Measurements from ENCODE around the gene SPATA31D3.
"Not testable (repeated sequence)": the region's sequence is repeated elsewhere in the genome, so short reads cannot be mapped to it uniquely, and the experiment has no call there.

Gene SPATA31D3

DNA sequence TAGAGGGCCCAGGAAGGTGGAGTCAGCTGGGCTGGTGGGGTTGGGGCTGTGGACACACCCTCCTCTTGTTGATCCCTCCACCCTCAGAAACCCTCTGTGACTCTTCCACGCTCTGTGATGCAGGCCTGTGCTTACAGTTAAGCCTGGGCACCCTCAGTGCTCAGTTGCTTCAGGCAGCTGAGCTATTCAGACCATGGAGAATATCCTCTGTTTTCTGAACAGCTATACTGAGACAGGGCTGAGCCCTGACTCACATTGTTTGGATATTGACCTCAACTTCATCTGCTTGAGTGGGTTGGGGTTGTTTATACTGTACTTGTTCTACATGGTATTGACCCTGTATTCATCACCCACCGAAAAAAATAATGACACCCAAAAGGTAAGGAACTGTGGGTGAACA, at the start of gene SPATA31D3:
Gene SPATA31D3 (plus strand): TSS at position 108 of the 400 bp plus-strand sequence. CDS start 86 bp downstream, at position 194.
- not testable (repeated sequence) for DNase-seq (ENCODE audit: low read depth)

- DNase-seq (ENCODE audit: low read depth): no peak
Measured at GRCh38 chr9:81893929-81894328, 49.4 kb upstream of the SPATA31D3 start.

- no peak for DNase-seq (ENCODE audit: low read depth)
Measured at GRCh38 chr9:81894891-81895290, 48.4 kb upstream of the SPATA31D3 start.

GRCh38 chr9:81896070-81896469, 47.2 kb upstream of the SPATA31D3 start:
- DNase-seq (ENCODE audit: low read depth): no peak

DNA sequence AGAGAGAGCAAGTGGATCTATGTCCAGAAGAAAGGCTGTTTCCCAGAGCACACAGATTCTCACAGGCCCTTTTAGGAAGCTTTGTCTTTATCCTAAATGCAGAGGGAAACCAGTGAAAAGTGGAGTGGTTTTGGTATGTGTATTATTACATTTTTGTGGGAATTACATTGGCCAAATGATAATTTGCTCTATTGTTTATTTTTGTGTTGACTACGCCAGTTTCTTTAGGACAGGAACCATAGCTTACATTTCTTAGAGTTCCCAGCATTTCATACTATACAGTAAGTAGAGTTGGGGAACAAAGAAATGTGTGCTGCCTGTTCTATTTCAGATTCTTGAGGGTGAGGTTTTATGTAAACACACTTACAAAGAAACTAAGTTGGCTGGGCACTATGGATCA, 44.4 kb upstream of the SPATA31D3 start:
- DNase-seq (ENCODE audit: low read depth): no peak

DNA sequence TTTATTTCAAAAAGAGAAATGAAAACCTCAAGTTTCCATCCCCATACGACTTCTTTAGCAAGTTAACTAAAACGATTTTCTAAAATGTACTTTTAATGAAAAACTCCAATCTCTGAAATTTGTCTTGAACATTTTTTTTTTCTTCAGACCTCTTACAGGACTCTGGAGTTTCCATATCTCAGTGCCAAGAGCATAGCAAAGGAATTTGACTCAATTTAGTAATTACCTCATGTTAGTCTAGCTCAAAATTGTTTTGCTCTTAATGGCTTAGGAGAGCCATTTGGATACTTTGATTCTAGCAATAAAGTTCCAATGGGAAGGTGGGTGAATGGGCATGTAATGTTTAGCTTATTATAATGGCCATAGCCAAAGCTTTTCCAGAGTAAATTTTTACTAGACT, 41.1 kb upstream of the SPATA31D3 start:
- no peak for DNase-seq (ENCODE audit: low read depth)

- no peak for DNase-seq (ENCODE audit: low read depth)
Measured at GRCh38 chr9:81902626-81903025, 40.7 kb upstream of the SPATA31D3 start.

- DNase-seq (ENCODE audit: low read depth): no peak
Measured at GRCh38 chr9:81906671-81907070, 36.6 kb upstream of the SPATA31D3 start.

DNA sequence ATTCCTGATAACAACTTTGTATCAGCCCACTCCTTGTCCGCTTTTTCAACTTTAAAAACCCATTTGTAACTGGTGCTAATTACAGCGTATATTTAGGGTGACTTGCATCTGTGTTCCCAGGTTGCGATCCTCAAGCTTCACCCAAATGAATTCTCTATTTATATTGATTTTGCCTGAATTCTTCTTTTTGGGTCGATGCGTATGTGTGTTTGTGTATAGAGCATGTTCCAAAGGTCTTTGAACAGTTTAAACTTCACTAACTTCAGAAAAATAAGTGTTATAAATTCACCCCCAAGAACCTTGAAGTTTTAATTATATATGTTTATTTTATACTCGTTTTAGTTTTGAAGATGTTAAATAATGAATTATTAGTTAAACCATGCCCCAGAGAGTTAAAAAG, 31.2 kb upstream of the SPATA31D3 start:
- DNase-seq (ENCODE audit: low read depth): no peak

- no peak for DNase-seq (ENCODE audit: low read depth)
Measured at GRCh38 chr9:81915801-81916505, 27.3 kb upstream of the SPATA31D3 start.

- not testable (repeated sequence) for DNase-seq (ENCODE audit: low read depth)
Measured at GRCh38 chr9:81918507-81918906, 24.8 kb upstream of the SPATA31D3 start.

DNA sequence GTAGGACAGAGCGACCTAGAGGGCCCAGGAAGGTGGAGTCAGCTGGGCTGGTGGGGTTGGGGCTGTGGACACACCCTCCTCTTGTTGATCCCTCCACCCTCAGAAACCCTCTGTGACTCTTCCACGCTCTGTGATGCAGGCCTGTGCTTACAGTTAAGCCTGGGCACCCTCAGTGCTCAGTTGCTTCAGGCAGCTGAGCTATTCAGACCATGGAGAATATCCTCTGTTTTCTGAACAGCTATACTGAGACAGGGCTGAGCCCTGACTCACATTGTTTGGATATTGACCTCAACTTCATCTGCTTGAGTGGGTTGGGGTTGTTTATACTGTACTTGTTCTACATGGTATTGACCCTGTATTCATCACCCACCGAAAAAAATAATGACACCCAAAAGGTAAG, 15.0 kb upstream of the SPATA31D3 start, which contains the start of gene SPATA31D4:
Gene SPATA31D4 (plus strand): TSS at position 124 of the 400 bp plus-strand sequence. CDS start 86 bp downstream, at position 210.
- DNase-seq (ENCODE audit: low read depth): not testable (repeated sequence)

DNA sequence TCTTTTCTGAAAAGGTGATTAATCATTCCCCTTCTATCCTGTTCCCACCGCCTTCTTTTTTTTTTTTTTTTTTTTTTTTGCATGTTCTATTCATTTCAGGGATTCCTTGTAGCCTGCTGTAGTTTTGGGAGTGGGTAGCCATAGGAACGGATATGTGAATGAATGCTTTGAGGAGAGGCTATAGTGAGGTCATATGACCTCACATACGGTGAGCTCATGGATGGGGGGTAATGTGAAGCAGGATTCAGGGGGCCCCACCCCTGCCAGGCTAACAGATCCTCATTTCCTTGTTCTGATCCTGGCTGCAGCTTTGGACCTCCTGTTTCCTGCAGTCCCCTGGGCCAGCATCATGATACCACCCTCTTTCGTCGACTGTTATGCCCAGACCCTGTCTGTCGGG, 13.2 kb upstream of the SPATA31D3 start:
- DNase-seq (ENCODE audit: low read depth): not testable (repeated sequence)

- DNase-seq (ENCODE audit: low read depth): not testable (repeated sequence)
Measured at GRCh38 chr9:81933547-81933946, 9.8 kb upstream of the SPATA31D3 start.

- not testable (repeated sequence) for DNase-seq (ENCODE audit: low read depth)
Measured at GRCh38 chr9:81948650-81949049, 5.3 kb downstream of the SPATA31D3 start.

DNA sequence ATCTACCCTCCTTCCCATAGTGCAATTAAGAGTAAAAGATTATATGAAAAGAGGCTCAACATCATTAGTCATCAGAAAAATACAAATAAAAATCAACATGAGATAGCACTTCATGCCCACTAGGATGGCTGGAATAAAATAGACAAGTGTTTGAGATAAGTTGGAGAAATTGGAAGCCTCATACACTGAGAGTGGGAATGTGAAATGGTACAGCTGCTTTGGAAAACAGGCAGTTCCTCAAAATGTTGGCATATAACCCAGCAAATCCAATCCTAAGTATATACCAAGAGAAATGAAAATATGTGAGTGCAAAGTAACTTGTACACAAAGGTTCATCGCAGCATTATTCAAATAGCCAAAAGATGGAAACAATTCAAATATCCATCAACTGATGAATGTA, 9.8 kb downstream of the SPATA31D3 start:
- no peak for DNase-seq (ENCODE audit: low read depth)

GRCh38 chr9:81955625-81956024, 12.3 kb downstream of the SPATA31D3 start:
- DNase-seq (ENCODE audit: low read depth): no peak

DNA sequence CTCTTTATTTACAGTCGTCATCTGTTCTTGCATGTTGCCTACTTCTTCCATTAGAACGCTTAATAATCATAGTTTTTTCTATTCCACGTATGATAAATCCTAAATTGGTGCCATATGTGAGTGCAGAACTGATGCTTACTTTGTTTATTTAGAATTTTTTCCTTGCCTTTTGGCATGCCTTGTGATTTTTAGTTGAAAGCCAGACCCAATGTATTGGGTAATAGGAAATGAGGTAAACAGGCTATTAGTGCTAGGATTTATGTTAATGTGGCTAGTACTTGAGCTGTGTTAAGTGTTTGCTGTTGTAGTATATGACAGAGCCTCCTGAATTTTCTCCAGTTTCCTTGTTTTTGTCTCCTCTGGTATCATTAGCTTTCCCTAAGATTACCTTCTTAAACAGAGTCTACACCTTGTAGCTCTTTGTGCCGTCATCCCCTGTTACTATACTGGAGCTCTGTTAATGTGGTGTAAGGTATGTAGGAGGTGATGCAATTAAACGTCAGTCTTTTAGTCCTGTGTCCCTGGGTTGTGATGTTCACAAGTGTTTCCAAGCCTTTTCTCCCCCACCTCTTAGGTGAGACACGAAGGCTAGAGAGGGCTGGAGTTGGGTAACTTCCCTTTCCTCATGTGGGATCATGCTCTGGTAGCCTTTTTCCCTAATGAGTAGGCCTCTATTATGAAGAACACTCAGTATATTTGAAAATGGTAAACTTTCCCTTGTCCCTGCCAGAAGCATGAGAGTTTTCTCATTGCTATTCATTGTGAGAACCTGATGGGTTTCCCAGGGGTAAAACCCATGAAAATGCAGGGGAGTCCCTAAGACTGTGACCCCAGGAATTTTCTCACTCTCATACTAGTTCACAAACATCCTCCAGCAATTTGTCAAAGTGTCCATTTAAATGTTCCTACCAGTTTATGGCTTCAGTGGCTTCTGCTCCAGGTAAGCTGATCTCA, 21.2 kb downstream of the SPATA31D3 start:
- no peak for DNase-seq (ENCODE audit: low read depth)

DNA sequence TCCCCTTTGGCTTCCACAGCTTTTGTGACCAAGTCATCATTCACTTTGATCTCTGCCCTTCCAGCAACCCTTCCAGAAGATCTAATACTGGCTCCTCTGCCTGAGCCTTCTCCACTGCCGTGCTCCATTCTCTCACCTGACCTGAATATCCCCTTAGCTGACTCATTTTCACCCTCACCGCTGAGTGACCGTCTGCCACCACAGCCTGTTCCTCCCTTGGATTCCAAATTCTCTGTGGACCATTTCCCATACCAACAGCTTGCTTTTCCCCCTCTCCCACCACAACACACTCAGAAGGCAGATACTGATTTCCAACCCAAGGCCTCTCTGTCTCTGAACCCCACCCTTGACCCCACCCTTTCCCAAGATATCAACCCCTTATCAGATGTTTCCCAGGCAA, 24.7 kb downstream of the SPATA31D3 start:
- no peak for DNase-seq (ENCODE audit: low read depth)

DNA sequence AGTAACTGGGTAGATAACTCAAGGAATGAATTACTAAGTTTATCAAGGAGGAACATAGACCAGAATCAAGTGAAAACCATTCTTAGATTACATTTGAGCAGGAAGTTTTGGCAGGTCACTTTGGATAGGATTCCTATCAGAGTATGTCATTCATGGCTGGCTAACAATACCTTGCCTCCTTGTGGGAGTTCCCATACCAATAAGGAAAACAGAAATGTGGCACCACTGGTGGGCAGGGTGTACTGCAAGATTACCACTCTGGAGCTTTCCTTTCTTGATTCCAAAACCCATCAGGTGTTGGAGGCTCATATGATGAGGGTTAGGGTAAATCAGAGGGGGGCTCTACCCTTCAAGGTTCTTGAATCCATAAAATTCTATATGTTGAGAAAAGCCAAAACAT, 26.7 kb downstream of the SPATA31D3 start:
- no peak for DNase-seq (ENCODE audit: low read depth)

DNA sequence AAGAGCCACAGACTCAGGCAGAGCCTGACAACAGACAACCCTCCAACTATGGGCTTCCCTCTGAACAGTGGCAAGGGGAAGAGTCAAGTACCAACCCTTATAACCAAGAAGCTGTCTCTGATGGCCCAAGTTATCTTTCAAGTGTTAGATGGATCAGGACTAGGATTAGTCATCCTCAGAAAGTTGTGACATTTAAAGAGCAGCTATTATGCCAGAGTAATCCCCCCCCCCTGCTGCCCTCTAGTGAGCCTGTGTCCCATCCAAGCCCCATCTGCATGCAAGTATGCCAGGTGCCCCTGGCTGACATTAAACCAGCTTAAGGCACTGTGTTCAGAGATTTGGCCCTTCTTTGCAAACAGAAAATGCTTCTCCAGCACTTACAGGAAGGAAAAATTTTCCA, 28.4 kb downstream of the SPATA31D3 start:
- no peak for DNase-seq (ENCODE audit: low read depth)

GRCh38 chr9:81974764-81975163, 31.5 kb downstream of the SPATA31D3 start:
- DNase-seq (ENCODE audit: low read depth): no peak

- no peak for DNase-seq (ENCODE audit: low read depth)
Measured at GRCh38 chr9:81976351-81976750, 33.1 kb downstream of the SPATA31D3 start.
